H9 (cell line): Measurements from ENCODE around the gene DTNB. TPM values are rescaled to one million over a fixed set of nuclear protein-coding genes. Genes with fewer than 3 reads are reported as not detected.

Experiments used
- DNase-seq: peaks from one replicate; pipeline ENCODE4 v3.0.0-alpha.2; 2017
- H2AFZ ChIP-seq: one replicate; pipeline ENCODE4 v1.6.1; 2013; ENCODE audit warnings: mild to moderate bottlenecking, low read length, control low read depth, moderate library complexity
- H2AK5ac ChIP-seq: 2 replicates; pipeline ENCODE4 v1.6.1; 2013; ENCODE audit warnings: low read length, control low read depth, mixed read lengths; ENCODE audit not compliant: insufficient read length
- H2BK120ac ChIP-seq: one replicate; pipeline ENCODE4 v1.6.1; 2013; ENCODE audit warnings: low read depth, mild to moderate bottlenecking, low read length, control low read depth, inconsistent platforms; ENCODE audit not compliant: poor library complexity, severe bottlenecking
- H2BK12ac ChIP-seq: 2 replicates; pipeline ENCODE4 v1.6.1; 2013; ENCODE audit warnings: low read length, control low read depth, mixed read lengths, low read depth; ENCODE audit not compliant: insufficient read length
- H2BK15ac ChIP-seq: 2 replicates; pipeline ENCODE4 v1.6.1; 2013; ENCODE audit warnings: low read depth, low read length, control low read depth
- H2BK20ac ChIP-seq: one replicate; pipeline ENCODE4 v1.6.1; 2013; ENCODE audit warnings: low read depth, mild to moderate bottlenecking, low read length, control low read depth, inconsistent platforms; ENCODE audit not compliant: poor library complexity, severe bottlenecking
- H2BK5ac ChIP-seq: 2 replicates; pipeline ENCODE4 v1.6.1; 2013; ENCODE audit warnings: low read length, control low read depth, mixed read lengths; ENCODE audit not compliant: insufficient read length
- H3K14ac ChIP-seq: 2 replicates; pipeline ENCODE4 v1.6.1; 2013; ENCODE audit warnings: low read length, control low read depth; ENCODE audit not compliant: insufficient read depth
- H3K18ac ChIP-seq: 2 replicates; pipeline ENCODE4 v1.6.1; 2013; ENCODE audit warnings: low read depth, mild to moderate bottlenecking, mixed read lengths, low read length, control low read depth; ENCODE audit not compliant: insufficient read length
- H3K23ac ChIP-seq: 2 replicates; pipeline ENCODE4 v1.6.1; 2013; ENCODE audit warnings: low read length, control low read depth, mixed read lengths, low read depth; ENCODE audit not compliant: insufficient read length
- H3K23me2 ChIP-seq: 2 replicates; pipeline ENCODE4 v1.6.1; 2013; ENCODE audit warnings: low read depth, mild to moderate bottlenecking, mixed read lengths, low read length, control low read depth; ENCODE audit not compliant: insufficient read length, poor library complexity, severe bottlenecking
- H3K27ac ChIP-seq: 2 replicates; pipeline ENCODE4 v1.5.1; 2013; ENCODE audit warnings: low read length, control low read depth, mixed read lengths, low read depth; ENCODE audit not compliant: insufficient read length
- H3K27me3 ChIP-seq: 2 replicates; pipeline ENCODE4 v1.6.1; 2013; ENCODE audit warnings: low read length, control low read depth, inconsistent platforms; ENCODE audit not compliant: insufficient read depth
- H3K4ac ChIP-seq: 2 replicates; pipeline ENCODE4 v1.6.1; 2013; ENCODE audit warnings: low read depth, mild to moderate bottlenecking, control low read depth, inconsistent platforms, low read length, moderate library complexity
- H3K4me1 ChIP-seq: 2 replicates; pipeline ENCODE4 v1.6.1; 2013; ENCODE audit warnings: low read length, control low read depth, inconsistent platforms; ENCODE audit not compliant: insufficient read depth
- H3K4me2 ChIP-seq: 2 replicates; pipeline ENCODE4 v1.6.1; 2013; ENCODE audit warnings: low read length, control low read depth, mixed read lengths; ENCODE audit not compliant: insufficient read length, insufficient read depth
- H3K56ac ChIP-seq: 2 replicates; pipeline ENCODE4 v1.6.1; 2013; ENCODE audit warnings: low read depth, mild to moderate bottlenecking, mixed read lengths, low read length, control low read depth; ENCODE audit not compliant: insufficient read length
- H3K79me1 ChIP-seq: 2 replicates; pipeline ENCODE4 v1.6.1; 2013; ENCODE audit warnings: low read depth, mild to moderate bottlenecking, moderate library complexity, low read length, control low read depth, inconsistent platforms; ENCODE audit not compliant: insufficient read depth, poor library complexity, severe bottlenecking
- H3K79me2 ChIP-seq: 2 replicates; pipeline ENCODE4 v1.6.1; 2013; ENCODE audit warnings: low read length, control low read depth, inconsistent platforms; ENCODE audit not compliant: insufficient read depth
- H3K9ac ChIP-seq: 2 replicates; pipeline ENCODE4 v1.6.1; 2013; ENCODE audit warnings: low read length, control low read depth, mixed read lengths; ENCODE audit not compliant: insufficient read length; ENCODE audit errors: extremely low read depth
- H3K9me3 ChIP-seq: one replicate; pipeline ENCODE4 v1.6.1; 2013; ENCODE audit warnings: low read depth, low read length, inconsistent platforms; ENCODE audit not compliant: control insufficient read depth
- H3T11ph ChIP-seq: one replicate; pipeline ENCODE4 v1.6.1; 2013; ENCODE audit warnings: mild to moderate bottlenecking, low read length, control low read depth, inconsistent platforms
- H4K20me1 ChIP-seq: one replicate; pipeline ENCODE4 v1.6.1; 2013; ENCODE audit not compliant: control insufficient read depth, insufficient read length, insufficient read depth
- H4K5ac ChIP-seq: 2 replicates; pipeline ENCODE4 v1.6.1; 2013; ENCODE audit warnings: low read depth, mild to moderate bottlenecking, mixed read lengths, low read length, control low read depth; ENCODE audit not compliant: insufficient read length
- H4K8ac ChIP-seq: replicated peaks from 2 replicates; pipeline ENCODE4 v1.6.1; 2013; ENCODE audit warnings: low read length, control low read depth, mixed read lengths, low read depth; ENCODE audit not compliant: insufficient read length
- H4K91ac ChIP-seq: 2 replicates; pipeline ENCODE4 v1.6.1; 2013; ENCODE audit warnings: low read depth, mild to moderate bottlenecking, moderate library complexity, mixed read lengths, low read length, control low read depth; ENCODE audit not compliant: insufficient read length
- H3K27ac Mint-ChIP-seq, 3 experiments: 2 replicates in 2 of 3; 3 replicates in 1 of 3; pipeline ENCODE4 v1.8.0; 2020 to 2021; ENCODE audit warnings: mixed read lengths in 3 of 3, mild to moderate bottlenecking in 1 of 3, moderate library complexity in 1 of 3
- H3K27me3 Mint-ChIP-seq: 2 replicates; pipeline ENCODE4 v1.8.0; 2021; ENCODE audit warnings: low read depth, mild to moderate bottlenecking, moderate library complexity, mixed read lengths
- H3K36me3 Mint-ChIP-seq, 3 experiments: 2 replicates in 2 of 3; 3 replicates in 1 of 3; pipeline ENCODE4 v1.8.0; 2020 to 2021; ENCODE audit warnings: low read depth in 3 of 3, mixed read lengths in 3 of 3; ENCODE audit not compliant: insufficient read depth in 1 of 3
- H3K4me1 Mint-ChIP-seq, 2 experiments: 2 replicates each; pipeline ENCODE4 v1.8.0; 2020; ENCODE audit warnings: mixed read lengths in 2 of 2
- H3K4me3 Mint-ChIP-seq, 2 experiments: 2 replicates in 1 of 2; 3 replicates in 1 of 2; pipeline ENCODE4 v1.8.0; 2020 to 2021; ENCODE audit warnings: mild to moderate bottlenecking in 2 of 2, mixed read lengths in 2 of 2, moderate library complexity in 1 of 2
- H3K9me3 Mint-ChIP-seq, 2 experiments: 2 replicates in 1 of 2; 3 replicates in 1 of 2; pipeline ENCODE4 v1.8.0; 2020; ENCODE audit warnings: mild to moderate bottlenecking in 2 of 2, mixed read lengths in 2 of 2, moderate library complexity in 1 of 2
- CTCF ChIP-seq: fragments of 200-600 bp; sonication (generic); conservative IDR thresholded peaks from 3 replicates; pipeline ENCODE4 v1.8.0; 2021; ENCODE audit warnings: antibody characterized with exemption, mild to moderate bottlenecking
- WGBS: extraction: QIAGEN DNeasy Blood & Tissue Kit; methylation state at CpG from one replicate; pipeline ENCODE4 v1.1.7; 2013; ENCODE audit warnings: missing lambda C conversion rate, low lambda C conversion rate, mixed read lengths; ENCODE audit not compliant: insufficient read length; ENCODE audit errors: extremely low coverage; 5-methylcytosine and 5-hydroxymethylcytosine counted together
- total RNA-seq: library from RNA; stranded (reverse); gene quantifications from 2 replicates; pipeline ENCODE4 v1.2.1, GENCODE V29; 2021

The DTNB gene
- total RNA-seq, 1 experiment from 2014 or later = 26.7 TPM

- H3K4ac ChIP-seq = no peak overlapping the region
- no peaks in the 10 kb centered on the region; the same call in 1 of the 2 replicates for H3K4me1 ChIP-seq
- H2AK5ac ChIP-seq = no peak overlapping the region
- no peak overlapping the region for H2AFZ ChIP-seq
- no peaks in the 10 kb centered on the region for H3K23me2 ChIP-seq
- no peaks in the 10 kb centered on the region for H3K79me1 ChIP-seq
- H4K91ac ChIP-seq = no peak overlapping the region
- TF ChIP-seq CTCF = no peak
- H3K4me2 ChIP-seq = no peak overlapping the region
- H3K56ac ChIP-seq = no peak overlapping the region
- no peaks in the 10 kb centered on the region for H3K9me3 ChIP-seq
- H4K5ac ChIP-seq = no peak overlapping the region
- no peaks in the 10 kb centered on the region for H3K27me3 ChIP-seq
- no peak overlapping the region for H2BK20ac ChIP-seq
- no peak overlapping the region for H3K4me3 Mint-ChIP-seq
- no peaks in the 10 kb centered on the region for H3K9me3 Mint-ChIP-seq
- no peak overlapping the region for H2BK15ac ChIP-seq
- H4K8ac ChIP-seq = no peak overlapping the region
- H3T11ph ChIP-seq = no peak overlapping the region
- H3K14ac ChIP-seq = no peak overlapping the region
- H3K27ac Mint-ChIP-seq = no peak overlapping the region
- H2BK12ac ChIP-seq = no peak overlapping the region
- H2BK5ac ChIP-seq = no peak overlapping the region
- DNase-seq = no peak
- no peak overlapping the region for H2BK120ac ChIP-seq
- H3K23ac ChIP-seq = no peak overlapping the region
- H3K79me2 ChIP-seq = no peaks in the 10 kb centered on the region; the same call in 1 of the 2 replicates
- H3K27me3 Mint-ChIP-seq = no peaks in the 10 kb centered on the region
- WGBS = no CpG with 5 or more reads among the region's 3 CpGs
- H3K4me1 Mint-ChIP-seq = peaks cover 7 to 9% of the 10 kb centered on the region in 2 experiments
- H3K27ac ChIP-seq = no peak overlapping the region
- H3K18ac ChIP-seq = no peak overlapping the region
- H4K20me1 ChIP-seq = no peaks in the 10 kb centered on the region
- H3K9ac ChIP-seq = no peak overlapping the region
- H3K36me3 Mint-ChIP-seq = no peaks in the 10 kb centered on the region
Measured at GRCh38 chr2:25492726-25493125, 180.7 kb downstream of the DTNB start.
